GM18870 (cell line): ENCODE results near the gene DPP6.

Experiments
- ATAC-seq: cut with Tn5 transposase; IDR thresholded peaks from one replicate; pipeline ENCODE4 v1.9.1; 2021; ENCODE audit warnings: moderate library complexity; ENCODE audit not compliant: unreplicated experiment

DPP6 gene

DNA sequence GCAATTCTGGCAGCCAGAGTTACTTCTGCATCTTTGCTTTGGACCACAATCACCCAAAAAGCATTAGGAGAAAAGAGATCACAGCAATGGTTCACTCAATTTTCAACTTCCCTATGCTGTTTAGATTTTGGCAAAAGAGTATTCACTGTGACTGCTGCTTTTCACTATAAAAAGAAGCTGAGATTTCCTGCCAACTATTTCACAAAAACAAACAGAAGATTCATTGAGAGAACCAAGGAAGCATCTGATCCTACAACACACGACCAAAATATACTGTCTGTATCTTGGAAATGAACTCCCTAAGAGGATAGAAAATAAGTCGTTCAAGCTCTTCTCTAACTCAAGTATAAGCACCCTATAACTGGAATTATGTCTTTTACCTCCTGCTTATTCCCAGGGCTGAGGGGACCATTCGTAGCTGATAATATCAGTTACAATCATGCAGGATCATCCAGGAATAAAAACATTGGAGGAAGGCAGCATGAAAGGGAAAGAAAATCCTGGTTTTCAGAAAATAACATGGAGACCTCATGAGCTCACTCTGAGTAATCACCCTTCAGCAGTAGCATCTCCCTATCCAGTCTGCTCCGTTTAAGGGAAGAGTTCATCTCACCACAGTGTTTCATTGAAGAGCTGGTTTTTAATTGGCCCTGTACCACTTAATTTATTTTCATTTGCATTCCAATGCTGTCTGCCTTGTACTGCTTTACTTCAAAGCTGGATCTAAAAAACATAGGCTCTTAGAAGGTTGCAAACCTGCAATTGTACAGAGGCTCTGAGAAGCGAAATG lies 694.6 kb downstream of the DPP6 start:
- ATAC-seq = no peak

DNA sequence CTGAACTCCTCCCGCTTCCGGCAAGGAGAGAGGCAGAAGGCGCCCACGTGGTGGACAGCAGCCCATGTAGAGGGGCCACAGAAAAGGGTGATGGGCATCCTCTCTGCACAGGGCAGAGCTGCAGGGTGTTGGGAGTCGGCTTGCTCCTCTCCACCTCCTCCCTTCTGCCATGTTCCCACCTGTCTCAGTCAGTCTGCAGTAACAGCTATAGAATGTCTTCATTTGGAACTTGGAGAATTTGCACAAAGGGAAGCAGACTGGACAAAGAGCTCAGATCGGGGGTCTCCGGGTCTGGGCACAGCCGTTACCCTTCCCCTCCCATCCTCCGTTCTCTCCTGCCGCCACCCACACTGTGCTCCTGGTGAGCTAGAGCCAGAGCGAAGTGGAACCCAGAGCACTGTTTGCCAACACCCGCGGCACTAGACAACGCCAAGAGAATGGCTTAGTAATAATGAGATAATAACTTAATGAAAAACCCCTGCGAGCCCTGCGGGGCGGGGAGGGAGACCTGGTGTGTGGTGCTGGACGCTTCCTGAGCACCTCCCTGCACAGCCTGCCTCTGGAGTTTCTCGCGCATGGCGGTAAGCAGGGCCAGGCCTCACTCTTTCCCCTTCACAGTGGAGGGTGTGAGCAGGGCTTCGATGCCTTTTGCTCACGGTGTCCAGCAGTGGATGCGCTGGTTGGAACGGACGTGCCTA lies 696.0 kb downstream of the DPP6 start:
- ATAC-seq = no peak

DNA sequence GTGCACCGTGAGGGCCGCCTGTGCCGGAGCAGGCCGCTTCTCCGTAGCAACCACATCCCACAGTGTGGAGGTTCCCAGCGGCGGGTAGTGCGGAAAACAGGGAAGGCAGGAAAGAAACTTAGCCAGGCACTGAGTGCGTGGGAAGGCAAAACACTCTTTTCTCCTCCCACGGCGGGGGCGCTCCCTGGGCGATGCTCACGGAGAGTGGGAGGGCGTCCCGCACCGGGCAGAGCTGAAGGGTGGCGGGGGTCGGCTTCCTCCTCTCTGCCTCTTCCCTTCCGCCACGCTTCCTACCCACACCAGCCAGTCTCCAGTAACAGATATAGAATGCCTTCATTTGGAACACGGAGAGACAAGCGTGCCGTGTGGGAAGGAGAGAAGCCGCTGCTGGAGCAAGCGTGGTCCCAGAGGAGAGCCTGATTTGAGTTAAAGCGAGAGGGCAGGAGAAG lies 698.2 kb downstream of the DPP6 start:
- ATAC-seq = no peak

DNA sequence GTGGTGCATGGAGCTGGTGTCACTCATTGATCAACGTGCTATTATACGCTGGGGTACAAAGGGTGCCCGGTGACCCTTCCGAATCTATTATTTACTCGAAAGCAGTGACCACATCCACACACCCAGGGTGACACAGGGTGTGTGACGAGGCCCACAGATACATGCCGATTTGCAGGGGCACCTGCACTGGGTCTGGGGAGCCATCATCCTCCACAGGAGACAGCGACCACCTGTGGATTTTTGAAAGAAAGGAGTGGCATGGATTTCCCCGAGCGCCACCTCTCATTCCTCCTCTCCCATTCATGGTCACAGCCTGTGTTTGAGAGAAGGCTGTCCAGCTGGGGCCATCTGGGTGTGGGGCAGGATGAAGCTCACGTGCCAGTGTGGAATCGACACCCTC lies 701.0 kb downstream of the DPP6 start:
- ATAC-seq = no peak

DNA sequence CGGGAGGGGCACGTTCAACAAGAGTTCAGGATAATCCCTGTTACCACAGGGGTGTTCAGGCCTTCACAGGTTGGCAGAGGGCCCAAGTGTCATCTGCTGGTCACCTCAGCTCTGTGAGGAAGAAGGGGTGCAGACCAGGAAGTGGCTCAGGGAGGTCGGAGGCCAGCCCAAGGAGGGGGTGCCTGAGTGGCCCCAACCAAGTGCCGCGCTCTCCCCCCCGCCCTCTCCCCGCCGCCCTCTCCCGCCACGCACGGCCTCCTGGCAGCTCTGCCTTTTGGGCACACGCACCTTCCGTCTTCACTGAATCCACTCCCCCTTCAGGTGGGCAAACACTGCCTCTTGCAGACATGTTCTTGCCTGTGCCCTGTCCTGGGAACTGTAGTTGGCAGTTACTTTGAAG lies 705.6 kb downstream of the DPP6 start:
- ATAC-seq = no peak

DNA sequence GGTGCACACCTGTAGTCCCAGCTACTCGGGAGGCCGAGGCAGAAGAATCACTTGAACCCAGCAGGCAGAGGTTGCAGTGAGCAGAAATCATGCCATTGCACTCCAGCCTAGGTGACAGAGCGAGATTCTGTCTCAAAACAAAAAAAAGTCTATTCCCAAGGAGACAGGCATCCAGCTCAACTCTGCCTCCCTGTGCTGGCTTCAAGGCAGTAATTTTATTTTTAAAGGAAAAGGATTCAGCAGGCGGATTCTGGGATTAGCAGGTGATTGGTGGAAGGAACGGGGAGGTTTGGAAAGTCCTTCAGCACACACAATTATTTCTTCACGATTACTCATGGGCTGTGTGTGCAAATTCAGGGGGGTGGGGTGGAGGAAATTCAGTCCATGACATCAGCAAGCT lies 707.8 kb downstream of the DPP6 start:
- ATAC-seq = no peak

DNA sequence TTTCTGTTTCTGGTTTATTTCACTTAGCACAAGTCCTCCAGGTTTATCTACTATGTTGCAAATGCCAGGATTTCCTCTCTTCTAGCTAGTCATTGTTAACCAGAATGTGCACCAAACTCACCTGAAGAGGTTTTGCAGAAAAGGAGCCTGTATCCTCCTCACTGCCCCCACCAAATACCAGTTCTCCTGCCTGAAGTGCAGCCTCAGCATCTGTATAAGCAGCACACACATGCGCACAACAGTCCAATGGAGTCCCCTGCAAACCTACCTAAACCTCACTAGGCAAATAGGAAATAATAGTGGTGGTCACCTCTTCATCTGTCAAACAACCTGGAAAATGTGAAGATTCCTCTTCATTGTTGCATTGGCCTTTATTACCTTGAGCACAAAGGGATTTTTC lies 712.9 kb downstream of the DPP6 start:
- ATAC-seq = no peak

DNA sequence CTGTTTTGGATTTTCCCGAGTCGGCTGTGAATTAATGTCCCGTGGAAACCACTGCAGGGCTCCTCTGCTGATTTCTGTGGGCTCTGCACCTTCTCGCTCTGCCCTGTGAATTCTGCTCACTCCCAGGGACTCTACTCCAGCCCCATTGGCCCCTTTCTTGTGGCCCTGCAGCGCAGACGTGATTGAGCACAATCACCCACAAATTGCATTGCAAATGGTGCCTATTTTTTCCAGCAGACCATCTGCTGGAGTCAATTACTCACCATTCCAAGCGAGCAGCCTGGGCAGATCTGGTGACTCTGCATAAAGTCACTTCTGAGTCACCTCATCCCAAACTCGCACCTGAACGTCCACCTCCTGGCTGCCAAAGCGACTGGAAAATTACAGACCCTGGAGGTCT lies 714.9 kb downstream of the DPP6 start:
- no peak for ATAC-seq

DNA sequence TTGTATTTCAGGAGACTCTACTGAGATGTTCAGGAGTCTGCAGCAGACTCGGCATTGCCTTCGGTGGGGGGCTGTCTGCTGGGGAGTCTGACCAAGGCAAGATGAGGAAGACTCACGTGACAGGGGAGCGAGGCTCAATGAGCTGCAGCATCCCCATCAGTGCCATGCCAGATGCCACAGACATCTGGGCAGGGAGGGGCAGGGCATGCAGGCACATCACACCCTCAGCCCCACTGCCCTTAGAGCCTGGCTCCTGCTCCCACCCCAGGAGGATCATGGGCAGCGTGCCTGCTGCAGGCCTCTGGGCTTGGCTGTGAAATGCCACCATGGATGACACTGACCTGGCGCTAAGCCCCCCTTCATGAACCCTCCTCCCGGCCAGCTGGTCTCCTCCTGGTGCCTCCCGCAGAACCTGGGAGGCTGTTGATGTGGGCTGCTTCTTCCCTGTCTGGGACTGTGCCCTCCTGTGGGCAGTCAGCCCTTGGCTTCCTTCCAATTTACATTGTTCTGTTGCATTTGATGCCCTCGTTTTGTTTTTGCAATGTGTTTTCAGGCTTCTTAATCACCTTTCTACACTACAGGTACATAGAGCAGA lies 715.7 kb downstream of the DPP6 start:
- ATAC-seq = no peak

DNA sequence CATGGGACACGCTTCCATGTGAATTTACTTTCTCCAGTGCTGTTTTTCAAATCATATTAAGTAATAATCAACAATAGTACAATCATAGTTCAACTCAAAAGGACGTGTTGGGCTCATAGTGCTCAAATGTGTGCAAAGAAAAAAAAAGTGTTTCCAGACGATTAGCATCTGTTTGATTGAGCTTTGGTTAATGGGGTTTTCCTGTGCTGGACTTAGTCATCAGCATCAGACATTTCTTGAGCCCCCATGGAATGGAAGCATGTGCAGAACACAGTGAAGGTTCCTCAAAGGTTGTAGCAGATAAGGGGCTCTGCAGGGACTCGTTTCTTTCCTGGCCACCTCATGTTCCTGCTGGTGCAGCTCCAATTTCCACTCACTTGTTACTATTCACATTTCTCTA lies 716.8 kb downstream of the DPP6 start:
- no peak for ATAC-seq

DNA sequence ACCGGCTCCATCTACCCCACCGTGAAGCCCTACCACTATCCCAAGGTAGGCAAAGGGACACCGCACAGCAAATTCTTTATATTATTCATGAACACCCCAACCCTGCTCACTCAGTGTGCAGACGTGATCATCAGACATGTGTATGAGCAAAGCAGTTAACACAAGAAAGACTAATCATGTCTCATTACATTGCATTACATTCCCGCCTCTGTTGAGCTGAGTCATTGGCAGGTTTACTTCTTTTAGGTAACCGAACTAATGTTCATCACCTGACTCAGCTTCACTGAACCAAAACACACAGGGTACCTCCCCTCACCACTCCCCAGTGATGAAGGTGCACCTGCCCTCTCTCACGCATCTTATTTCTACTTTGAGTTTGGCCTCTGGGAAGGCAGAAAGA lies 717.3 kb downstream of the DPP6 start:
- ATAC-seq = no peak

DNA sequence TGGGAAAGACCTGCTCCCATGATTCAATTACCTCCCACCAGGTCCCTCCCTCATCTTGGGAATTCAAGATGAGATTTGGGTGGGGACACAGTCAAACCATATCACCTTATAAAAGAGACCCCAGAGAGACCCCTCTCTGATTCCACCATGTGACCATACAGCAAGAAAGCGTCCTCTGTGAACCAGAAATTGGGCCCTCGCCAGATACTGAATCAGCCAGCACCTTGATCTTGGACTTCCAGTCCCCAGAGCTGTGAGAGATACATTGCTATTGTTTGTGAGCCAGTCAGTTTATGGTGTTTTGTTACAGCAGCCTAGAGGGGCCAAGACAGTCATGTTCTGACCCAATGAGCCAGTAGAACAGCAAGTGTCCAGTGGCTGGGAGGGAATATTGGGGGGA lies 718.2 kb downstream of the DPP6 start:
- no peak for ATAC-seq

DNA sequence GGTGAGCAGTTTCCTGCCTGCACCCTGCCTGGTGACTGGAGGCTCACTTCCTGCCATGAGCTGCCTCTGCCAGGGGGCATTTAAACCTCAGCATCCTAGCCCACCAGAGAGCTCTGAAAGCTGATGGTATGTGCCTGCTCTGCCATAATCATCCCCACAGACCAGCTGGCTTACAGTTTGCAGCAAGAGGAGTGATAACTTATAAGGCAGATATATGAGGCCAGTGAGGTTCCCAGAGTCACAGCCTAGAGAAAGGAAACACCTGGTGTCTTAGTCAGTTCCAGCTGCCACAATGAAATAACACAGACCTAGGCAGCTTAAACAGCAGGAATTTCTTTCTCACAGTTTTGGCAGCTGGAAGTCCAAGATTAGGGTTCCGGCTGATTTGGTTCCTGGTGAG lies 718.8 kb downstream of the DPP6 start:
- ATAC-seq = no peak

DNA sequence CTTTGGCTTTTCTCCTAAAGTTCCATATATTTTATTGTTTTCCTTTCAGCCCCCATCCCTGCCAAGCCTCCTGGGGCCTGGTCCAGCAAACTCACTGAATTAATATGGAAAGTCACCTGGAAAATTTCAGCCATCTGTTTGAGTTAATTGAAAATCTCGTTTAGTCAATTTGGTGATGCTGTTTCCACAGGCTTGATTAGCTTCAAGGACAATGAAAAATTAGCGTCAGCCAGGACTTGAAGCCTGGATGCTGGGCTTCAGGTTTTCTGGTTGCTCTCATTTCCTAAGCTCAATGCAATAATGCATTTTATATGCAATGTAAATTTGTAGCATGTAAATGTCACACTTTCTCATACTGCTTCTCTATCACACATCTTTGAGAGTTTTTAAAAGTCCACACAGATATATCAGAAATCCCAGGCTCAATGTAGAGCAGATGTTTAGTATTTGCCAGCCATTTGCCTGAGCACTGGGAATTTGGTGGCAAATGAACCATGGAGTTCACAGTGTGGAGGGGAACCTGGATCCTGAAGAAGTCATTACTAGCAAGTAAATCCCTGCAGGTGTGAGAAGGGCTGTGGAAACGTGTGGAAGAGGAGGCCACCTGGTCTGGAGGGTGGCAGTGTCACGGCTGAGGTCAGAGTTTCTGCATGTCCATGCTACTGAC lies 722.2 kb downstream of the DPP6 start:
- no peak for ATAC-seq

DNA sequence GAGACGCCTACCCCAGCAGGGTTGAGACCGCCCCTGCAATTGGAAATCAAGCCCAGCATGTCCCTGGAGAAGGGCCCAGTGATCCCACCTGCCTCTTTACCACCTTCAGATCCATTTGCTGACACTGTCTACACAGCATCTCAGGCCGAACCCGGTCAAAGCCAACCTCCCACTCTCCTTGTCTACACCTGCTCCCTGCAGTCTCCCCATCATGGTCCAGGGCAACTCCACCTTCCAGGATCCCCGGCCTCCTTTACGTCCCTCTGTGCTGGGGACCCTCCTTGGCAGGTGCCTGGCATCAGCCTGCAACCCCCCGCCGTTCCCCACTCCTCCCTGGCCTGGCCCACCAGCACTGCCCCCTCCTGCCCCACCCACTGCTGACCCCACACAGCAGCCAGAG lies 723.5 kb downstream of the DPP6 start:
- no peak for ATAC-seq

DNA sequence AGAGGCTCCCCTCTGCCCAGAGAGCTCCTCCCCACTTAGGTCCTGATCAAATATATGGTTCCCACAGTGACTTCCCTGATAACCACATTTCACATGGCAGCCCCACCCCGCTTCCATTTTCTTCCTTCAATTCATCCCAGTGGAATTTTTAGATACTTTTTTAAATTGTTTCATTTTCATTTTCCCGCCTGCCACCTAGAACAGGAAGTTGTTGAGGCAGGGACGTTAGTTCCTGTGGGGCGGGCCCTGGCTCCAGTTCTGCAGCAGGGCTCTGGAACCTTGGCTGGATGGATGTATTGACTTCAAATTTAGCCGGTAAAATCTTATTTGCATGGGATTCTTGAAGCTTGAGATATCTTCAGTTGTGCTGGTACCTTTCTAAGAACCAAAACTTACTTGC lies 724.2 kb downstream of the DPP6 start:
- no peak for ATAC-seq

DNA sequence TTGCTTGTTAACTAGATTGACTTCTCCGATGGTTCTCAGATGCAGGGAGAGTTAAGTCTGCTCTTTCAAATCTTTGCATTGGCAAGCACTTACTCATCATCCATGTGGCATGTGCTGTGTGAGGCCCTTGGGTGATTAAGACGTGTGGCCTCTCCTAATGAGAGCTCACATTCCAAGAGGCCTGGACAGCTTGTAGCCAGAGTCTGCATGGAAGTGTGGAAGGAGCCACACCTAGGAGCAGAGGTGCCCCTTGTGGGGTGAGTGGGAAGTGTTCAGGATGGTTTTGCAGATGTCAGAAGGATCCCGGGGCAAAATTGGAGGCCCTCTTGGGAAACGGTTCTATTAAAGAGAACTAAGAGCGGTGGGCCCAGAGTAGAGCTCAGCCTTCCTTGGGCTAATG lies 724.8 kb downstream of the DPP6 start:
- no peak for ATAC-seq

DNA sequence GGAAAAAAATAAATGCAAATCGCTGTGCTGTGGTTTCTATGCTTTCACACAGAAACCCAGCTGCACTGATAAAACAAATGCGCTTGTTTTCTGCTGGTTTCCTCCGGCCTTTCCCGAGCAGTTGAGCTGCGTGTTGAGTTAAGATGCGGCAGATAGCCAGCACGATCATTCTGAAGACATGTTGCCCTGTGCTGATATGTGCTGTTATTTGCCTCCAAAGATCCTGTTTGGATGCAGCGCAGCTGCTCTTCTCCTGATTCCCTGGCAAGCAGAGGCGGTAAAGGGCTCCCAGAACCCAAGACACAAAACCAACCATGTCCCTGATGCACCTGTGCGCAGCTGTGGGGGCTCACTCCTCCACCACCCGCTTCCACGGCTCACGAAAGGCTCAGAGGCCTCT lies 725.3 kb downstream of the DPP6 start:
- no peak for ATAC-seq

DNA sequence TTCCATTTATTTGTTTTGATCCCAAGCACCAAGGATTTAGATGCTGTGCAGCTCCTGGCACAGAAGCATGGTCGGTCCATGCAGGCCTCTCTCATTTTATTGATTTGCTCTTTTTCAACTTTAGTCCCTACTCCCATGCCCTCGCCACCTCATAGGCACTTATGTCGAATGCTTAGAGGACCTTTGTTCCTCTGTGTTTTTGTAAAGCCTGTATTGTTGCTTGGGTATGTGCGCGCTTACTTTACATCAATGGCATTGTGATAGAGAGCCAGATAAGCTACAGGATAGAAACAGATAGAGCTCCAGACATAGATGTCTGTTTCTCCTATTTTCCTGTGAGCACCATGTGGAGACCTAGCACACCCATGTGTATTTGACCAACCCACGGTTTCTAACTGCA lies 725.7 kb downstream of the DPP6 start:
- no peak for ATAC-seq

DNA sequence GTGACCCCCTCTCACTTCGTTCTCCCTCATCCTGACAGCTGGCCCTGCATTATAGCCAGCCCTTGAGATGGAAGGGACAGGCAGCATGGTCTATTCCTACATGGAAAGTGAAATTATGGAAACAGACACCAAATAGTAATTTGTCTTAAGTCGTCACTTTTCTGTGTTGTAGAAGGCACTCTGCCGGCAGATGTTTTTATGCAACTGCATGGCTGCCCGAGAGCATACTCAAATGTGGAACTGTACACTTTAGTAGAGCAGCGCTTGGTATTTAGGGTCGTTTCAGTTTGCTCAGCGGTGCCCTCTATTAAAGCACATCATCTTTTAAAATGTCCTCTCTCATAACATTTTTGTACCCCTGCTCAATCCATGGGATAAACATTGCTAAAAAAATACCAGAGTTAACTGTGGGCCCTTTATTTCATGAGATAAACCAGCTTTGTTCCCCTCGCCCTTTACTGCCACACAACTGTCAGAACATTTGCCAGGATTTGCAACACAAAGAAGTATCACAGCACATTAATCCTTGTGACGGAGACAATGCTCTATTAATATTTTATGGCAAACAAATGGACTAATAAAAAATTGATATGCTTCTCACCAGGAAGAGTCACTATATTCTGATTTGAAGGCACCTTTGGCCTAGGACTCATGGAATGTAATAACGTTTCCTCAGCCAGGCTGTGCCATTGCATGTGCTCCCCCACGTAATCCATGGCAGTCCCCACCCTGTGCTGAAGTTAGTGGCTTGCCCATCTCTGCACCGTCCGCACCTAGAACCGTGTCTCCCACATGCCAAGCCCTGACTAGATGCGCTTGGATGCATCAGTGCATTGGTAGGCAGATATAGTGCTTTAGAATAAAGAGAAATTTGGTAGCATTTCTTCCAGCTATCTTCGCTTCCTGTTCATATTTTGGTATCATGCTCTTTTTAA lies 729.4 kb downstream of the DPP6 start:
- ATAC-seq = no peak
